CD8-positive, alpha-beta memory T cell (primary cell): ENCODE results near the gene XRN2. TPM values are rescaled to one million over a fixed set of nuclear protein-coding genes. Genes with fewer than 3 reads are reported as not detected.

Experiments
- CTCF ChIA-PET: fragments of 350-600 bp; sonication (Branson Sonifier 250); formaldehyde crosslinking; loops from one replicate; lab custom pipeline; 2021; ENCODE audit warnings: antibody characterized with exemption; lab: Charles Lee
- POLR2A ChIA-PET: fragments of 350-600 bp; sonication (Branson Sonifier 250); formaldehyde crosslinking; loops from one replicate; lab custom pipeline; 2021; ENCODE audit warnings: antibody characterized with exemption; lab: Charles Lee
- DNase-seq, 5 donors: peaks; one replicate each; pipeline versions ENCODE4 v3.0.0 to v3.0.0-alpha.2; 2020 to 2022; ENCODE audit warnings: mixed read lengths in 1 of 5
- H3K27ac ChIP-seq: one replicate; pipeline ENCODE4 v1.7.0; 2013; ENCODE audit warnings: low read depth, mild to moderate bottlenecking, low read length, moderate library complexity
- H3K27me3 ChIP-seq: 2 replicates; pipeline ENCODE4 v1.7.0; 2013; ENCODE audit warnings: low read length, mild to moderate bottlenecking; ENCODE audit not compliant: insufficient read depth, poor library complexity, severe bottlenecking
- H3K36me3 ChIP-seq: 2 replicates; pipeline ENCODE4 v1.7.0; 2013; ENCODE audit warnings: mild to moderate bottlenecking, low read length, moderate library complexity; ENCODE audit not compliant: insufficient read depth
- H3K4me1 ChIP-seq: 2 replicates; pipeline ENCODE4 v1.7.0; 2013; ENCODE audit warnings: mild to moderate bottlenecking, low read length, moderate library complexity; ENCODE audit not compliant: insufficient read depth
- H3K4me3 ChIP-seq: 2 replicates; pipeline ENCODE4 v1.7.0; 2013; ENCODE audit warnings: mild to moderate bottlenecking, low read length
- H3K9me3 ChIP-seq: 2 replicates; pipeline ENCODE4 v1.7.0; 2013; ENCODE audit warnings: mild to moderate bottlenecking, low read length
- H3K27ac Mint-ChIP-seq, 8 donors: one replicate each; pipeline ENCODE4 v1.8.0; 2020 to 2021; ENCODE audit warnings: mixed read lengths in 8 of 8, mild to moderate bottlenecking in 6 of 8, inconsistent platforms in 3 of 8, moderate library complexity in 3 of 8
- H3K27me3 Mint-ChIP-seq, 2 donors: one replicate each; pipeline ENCODE4 v1.8.0; 2020 to 2021; ENCODE audit warnings: mixed read lengths in 2 of 2, mild to moderate bottlenecking in 1 of 2, moderate library complexity in 1 of 2
- H3K36me3 Mint-ChIP-seq, 3 donors: one replicate each; pipeline ENCODE4 v1.8.0; 2020 to 2021; ENCODE audit warnings: mixed read lengths in 3 of 3, inconsistent platforms in 1 of 3, mild to moderate bottlenecking in 1 of 3
- H3K4me1 Mint-ChIP-seq, 3 donors: one replicate each; pipeline ENCODE4 v1.8.0; 2020 to 2021; ENCODE audit warnings: mixed read lengths in 3 of 3, inconsistent platforms in 1 of 3, mild to moderate bottlenecking in 1 of 3
- H3K4me3 Mint-ChIP-seq, 7 donors: one replicate each; pipeline ENCODE4 v1.8.0; 2020 to 2021; ENCODE audit warnings: mixed read lengths in 7 of 7, mild to moderate bottlenecking in 6 of 7, moderate library complexity in 4 of 7, inconsistent platforms in 2 of 7
- H3K9me3 Mint-ChIP-seq, 5 donors: one replicate each; pipeline ENCODE4 v1.8.0; 2020 to 2022; ENCODE audit warnings: mixed read lengths in 5 of 5, mild to moderate bottlenecking in 3 of 5, moderate library complexity in 2 of 5, inconsistent platforms in 1 of 5
- polyA plus RNA-seq: library from polyadenylated mRNA; unstranded; fragments of 300-500 nt; fragmentation: Illumina TruSeq; gene quantifications from one replicate; pipeline ENCODE4 v1.2.3, GENCODE V29; 2021
- total RNA-seq, 2 experiments: library from RNA; stranded (reverse); gene quantifications; one replicate each; pipeline ENCODE4 v1.2.3, GENCODE V29; 2021

XRN2 gene
- total and polyA plus RNA-seq, 3 experiments from 2014 or later = 68.7 to 95.1 (median 93.6) TPM

DNA sequence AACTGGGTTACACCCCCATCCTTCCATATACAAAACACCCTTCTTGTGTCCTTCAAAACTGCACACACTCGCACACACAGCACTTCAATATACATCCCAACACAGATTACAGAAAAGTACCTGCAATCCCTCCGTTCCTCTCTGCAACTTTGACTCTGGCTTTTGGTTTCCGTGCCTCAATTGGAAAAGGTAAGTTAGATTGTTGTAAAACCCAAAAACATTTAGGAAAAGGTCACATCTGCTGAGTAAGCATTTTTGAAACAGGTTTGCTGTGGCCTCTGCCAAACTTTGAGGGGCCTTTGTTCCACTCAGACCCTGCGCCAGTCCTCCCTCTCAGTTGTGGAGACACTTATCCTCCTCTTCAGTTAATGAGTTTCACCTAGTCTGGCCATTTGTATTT lies 90.0 kb downstream of the XRN2 start:
- H3K27me3 Mint-ChIP-seq = peaks cover 49 to 54% of the 10 kb centered on the region in 2 donors
- ChIA-PET POLR2A (no interaction called here), CTCF (no interaction called here)
- Histone ChIP-seq H3K4me1 (peaks cover 16% of the 10 kb centered on the region), H3K9me3 (no peaks in the 10 kb centered on the region), H3K27ac (no peak overlapping the region), H3K36me3 (peaks cover 7% of the 10 kb centered on the region), H3K4me3 (no peak overlapping the region), H3K27me3 (peaks cover 49% of the 10 kb centered on the region)
- no peak overlapping the region for H3K27ac Mint-ChIP-seq
- peak overlapping the region in 1 of 7 donors; percentile 48 for H3K4me3 Mint-ChIP-seq
- no peak for DNase-seq
- peaks cover 19 to 21% (median 21%) of the 10 kb centered on the region in 3 donors for H3K4me1 Mint-ChIP-seq
- peaks cover 3 to 16% (median 12%) of the 10 kb centered on the region in 5 donors for H3K9me3 Mint-ChIP-seq
- peaks cover 5 to 17% (median 15%) of the 10 kb centered on the region in 3 donors for H3K36me3 Mint-ChIP-seq

DNA sequence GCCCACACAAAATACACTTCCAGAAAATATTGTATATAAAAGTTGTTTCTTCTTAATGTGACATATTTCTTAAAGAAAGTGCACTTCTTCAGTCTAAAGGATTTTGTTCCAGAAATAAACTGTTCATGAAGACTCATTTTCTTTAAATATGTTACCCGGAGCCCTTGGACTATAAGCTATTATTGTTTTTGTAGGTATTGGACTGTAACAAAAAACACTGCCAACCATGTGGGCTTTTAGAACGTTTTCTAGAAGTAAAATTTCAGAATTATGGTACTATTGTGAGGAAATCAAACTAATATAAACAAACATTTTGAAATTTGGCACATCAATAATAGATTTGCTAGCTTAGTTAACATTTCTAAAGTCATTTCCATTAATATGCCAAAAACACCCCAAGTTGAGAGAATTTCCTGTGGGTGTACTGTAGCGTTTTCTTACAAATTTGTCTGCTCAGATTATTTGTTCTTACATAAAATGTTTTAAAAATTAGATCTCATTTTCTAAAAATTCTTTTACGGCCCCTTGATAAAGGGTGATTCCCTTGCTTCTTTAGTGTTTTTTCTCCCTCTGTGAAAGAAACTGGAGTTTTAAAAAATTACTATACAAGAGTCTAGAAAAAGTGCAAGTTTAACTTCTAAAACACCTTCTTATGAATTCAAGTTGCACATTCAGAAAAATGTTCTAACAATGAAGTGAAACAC lies 90.8 kb downstream of the XRN2 start:
- no peak overlapping the region for H3K4me3 ChIP-seq
- Mint-ChIP-seq H3K27ac (no peak overlapping the region), H3K9me3 (peaks cover 11 to 23% (median 20%) of the 10 kb centered on the region in 5 donors), H3K27me3 (peaks cover 57 to 62% of the 10 kb centered on the region in 2 donors), H3K4me1 (peaks cover 19 to 21% (median 21%) of the 10 kb centered on the region in 3 donors), H3K4me3 (no peak overlapping the region), H3K36me3 (peaks cover 5 to 14% (median 11%) of the 10 kb centered on the region in 3 donors)
- H3K9me3 ChIP-seq = no peaks in the 10 kb centered on the region
- peaks cover 57% of the 10 kb centered on the region for H3K27me3 ChIP-seq
- H3K36me3 ChIP-seq = peaks cover 5% of the 10 kb centered on the region
- CTCF ChIA-PET = no interaction called here
- H3K27ac ChIP-seq = no peak overlapping the region
- DNase-seq = no peak
- peaks cover 16% of the 10 kb centered on the region for H3K4me1 ChIP-seq
- POLR2A ChIA-PET = no interaction called here

DNA sequence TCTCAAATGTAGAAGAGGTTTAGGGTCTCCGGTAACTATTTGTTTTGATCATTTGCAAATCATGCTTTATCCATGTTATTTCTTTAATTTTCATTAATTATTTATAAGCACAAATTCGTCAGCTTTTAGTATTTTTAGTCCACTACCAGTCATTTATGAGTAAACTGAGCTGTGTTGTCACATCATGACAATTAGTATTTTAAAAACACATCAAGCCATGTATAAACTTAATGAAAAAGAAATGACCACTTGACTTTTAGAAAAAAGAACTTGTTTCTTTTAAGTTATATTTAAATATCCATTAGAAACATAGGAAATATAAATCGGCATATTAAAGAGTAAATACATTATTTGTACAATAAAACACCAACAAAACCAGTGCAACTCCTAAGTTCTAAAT lies 91.4 kb downstream of the XRN2 start:
- Mint-ChIP-seq H3K27ac (peak overlapping the region in 1 of 8 donors; percentile 35), H3K36me3 (peaks cover 5 to 13% (median 8%) of the 10 kb centered on the region in 3 donors), H3K4me1 (peaks cover 19 to 21% (median 21%) of the 10 kb centered on the region in 3 donors), H3K27me3 (peaks cover 63 to 68% of the 10 kb centered on the region in 2 donors), H3K4me3 (no peak overlapping the region), H3K9me3 (peaks cover 16 to 27% (median 25%) of the 10 kb centered on the region in 5 donors)
- DNase-seq = no peak
- peaks cover 16% of the 10 kb centered on the region for H3K4me1 ChIP-seq
- POLR2A ChIA-PET = no interaction called here
- no peak overlapping the region for H3K27ac ChIP-seq
- H3K4me3 ChIP-seq = no peak overlapping the region
- CTCF ChIA-PET = no interaction called here
- no peaks in the 10 kb centered on the region for H3K9me3 ChIP-seq
- no peaks in the 10 kb centered on the region for H3K36me3 ChIP-seq
- peaks cover 63% of the 10 kb centered on the region for H3K27me3 ChIP-seq

DNA sequence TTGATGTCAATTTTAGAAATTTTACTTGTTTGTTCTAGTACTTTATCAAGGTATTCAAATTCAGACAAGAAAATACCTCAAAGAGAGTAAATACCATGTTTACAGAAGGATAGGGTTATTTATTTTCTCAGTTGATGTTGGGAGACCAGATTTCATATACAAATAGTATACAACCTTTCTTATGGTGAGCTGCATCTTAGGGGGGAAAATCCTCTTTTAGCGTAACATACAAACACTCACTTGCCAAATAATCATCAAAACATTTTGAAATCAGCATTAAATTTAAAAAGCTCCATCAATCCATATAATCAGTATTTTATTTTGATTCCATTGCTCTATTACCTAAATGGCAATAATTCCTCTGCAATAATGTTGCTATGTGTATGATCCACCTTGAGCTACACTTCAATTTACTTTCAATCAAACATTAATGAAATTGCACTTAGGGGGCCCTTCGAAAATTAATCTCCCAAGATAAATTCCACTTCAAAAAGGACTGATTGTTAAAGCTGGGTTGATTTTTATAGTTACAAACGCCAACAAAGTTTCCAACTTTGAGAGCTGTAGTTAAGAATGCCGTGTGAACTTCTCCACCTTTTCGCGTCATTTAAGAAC lies 92.0 kb downstream of the XRN2 start:
- H3K27ac ChIP-seq = no peak overlapping the region
- no peak for DNase-seq
- H3K27me3 Mint-ChIP-seq = peaks cover 66 to 72% of the 10 kb centered on the region in 2 donors
- no peaks in the 10 kb centered on the region for H3K9me3 ChIP-seq
- POLR2A ChIA-PET = no interaction called here
- H3K36me3 Mint-ChIP-seq = peaks cover 5 to 10% (median 5%) of the 10 kb centered on the region in 3 donors
- peaks cover 16 to 29% (median 25%) of the 10 kb centered on the region in 5 donors for H3K9me3 Mint-ChIP-seq
- H3K4me3 ChIP-seq = no peak overlapping the region
- peaks cover 19 to 21% (median 21%) of the 10 kb centered on the region in 3 donors for H3K4me1 Mint-ChIP-seq
- CTCF ChIA-PET = interaction anchor here (1.6 kb wide), 1 partner anchor 110 kb away, joined by 3 read pairs; no protein-coding TSS in a partner anchor
- peak overlapping the region in 3 of 8 donors; percentile 4 to 82 (median 35) for H3K27ac Mint-ChIP-seq
- H3K36me3 ChIP-seq = no peaks in the 10 kb centered on the region
- peaks cover 69% of the 10 kb centered on the region for H3K27me3 ChIP-seq
- peaks cover 16% of the 10 kb centered on the region for H3K4me1 ChIP-seq
- H3K4me3 Mint-ChIP-seq = peak overlapping the region; percentile 66 to 77 (median 74)

DNA sequence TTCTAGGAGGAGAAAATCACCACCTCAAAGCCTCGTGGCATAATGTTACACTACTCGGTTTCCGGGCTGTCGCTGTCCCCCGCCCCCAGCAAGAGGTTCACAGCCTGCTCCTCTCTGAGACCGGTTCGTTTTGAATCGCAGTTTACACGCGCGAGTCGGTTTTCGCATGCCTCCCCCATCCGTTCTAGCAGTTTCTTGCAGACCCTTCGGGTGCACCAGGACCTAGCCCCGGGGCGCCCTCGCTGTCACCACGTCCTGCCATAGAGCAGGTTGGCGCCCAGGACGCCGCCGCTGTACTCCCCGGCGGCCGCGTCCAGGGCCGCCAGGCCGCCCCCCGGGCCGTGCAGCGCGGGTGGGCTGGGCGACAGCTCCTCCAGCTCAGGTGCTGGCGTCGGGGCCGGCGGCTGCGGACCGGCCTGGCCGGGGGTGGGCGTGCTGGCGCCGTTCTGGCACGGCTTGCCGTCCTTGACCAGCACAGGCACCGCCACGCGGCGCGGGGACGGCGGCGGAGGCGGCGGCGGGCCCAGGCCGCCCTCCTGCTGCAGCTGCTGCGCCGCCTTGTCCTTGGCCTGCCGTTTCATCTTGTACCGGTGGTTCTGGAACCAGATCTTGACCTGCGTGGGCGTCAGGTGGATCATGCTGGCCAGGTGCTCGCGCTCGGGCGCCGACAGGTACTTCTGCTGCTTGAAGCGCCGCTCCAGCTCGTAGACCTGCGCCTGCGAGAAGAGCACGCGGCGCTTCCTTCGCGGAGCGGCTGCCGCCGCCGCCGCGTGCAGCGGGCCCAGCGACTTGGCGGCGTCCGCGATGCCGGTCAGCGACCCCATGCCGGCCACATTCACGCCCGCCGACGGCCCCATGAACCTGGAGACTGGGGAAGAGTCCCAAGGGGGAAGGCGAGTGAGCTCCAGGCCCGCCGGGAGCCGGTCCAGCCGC lies 92.8 kb downstream of the XRN2 start:
- Mint-ChIP-seq H3K4me1 (peaks cover 19 to 21% (median 21%) of the 10 kb centered on the region in 3 donors), H3K4me3 (peak overlapping the region; percentile 66 to 77 (median 74)), H3K36me3 (peaks cover under 1 to 6% (median 5%) of the 10 kb centered on the region in 3 donors), H3K27me3 (peaks cover 73 to 77% of the 10 kb centered on the region in 2 donors), H3K9me3 (peaks cover 16 to 29% (median 29%) of the 10 kb centered on the region in 5 donors), H3K27ac (peak overlapping the region in 4 of 8 donors; percentile 4 to 82 (median 38))
- POLR2A ChIA-PET = no interaction called here
- peak; percentile 18 to 77 (median 52) for DNase-seq
- H3K4me3 ChIP-seq = no peak overlapping the region
- CTCF ChIA-PET = interaction anchor here (1.6 kb wide), 1 partner anchor 109 kb away, joined by 3 read pairs; no protein-coding TSS in a partner anchor
- H3K27ac ChIP-seq = no peak overlapping the region
- H3K9me3 ChIP-seq = no peaks in the 10 kb centered on the region
- peaks cover 76% of the 10 kb centered on the region for H3K27me3 ChIP-seq
- H3K36me3 ChIP-seq = no peaks in the 10 kb centered on the region
- peaks cover 16% of the 10 kb centered on the region for H3K4me1 ChIP-seq

DNA sequence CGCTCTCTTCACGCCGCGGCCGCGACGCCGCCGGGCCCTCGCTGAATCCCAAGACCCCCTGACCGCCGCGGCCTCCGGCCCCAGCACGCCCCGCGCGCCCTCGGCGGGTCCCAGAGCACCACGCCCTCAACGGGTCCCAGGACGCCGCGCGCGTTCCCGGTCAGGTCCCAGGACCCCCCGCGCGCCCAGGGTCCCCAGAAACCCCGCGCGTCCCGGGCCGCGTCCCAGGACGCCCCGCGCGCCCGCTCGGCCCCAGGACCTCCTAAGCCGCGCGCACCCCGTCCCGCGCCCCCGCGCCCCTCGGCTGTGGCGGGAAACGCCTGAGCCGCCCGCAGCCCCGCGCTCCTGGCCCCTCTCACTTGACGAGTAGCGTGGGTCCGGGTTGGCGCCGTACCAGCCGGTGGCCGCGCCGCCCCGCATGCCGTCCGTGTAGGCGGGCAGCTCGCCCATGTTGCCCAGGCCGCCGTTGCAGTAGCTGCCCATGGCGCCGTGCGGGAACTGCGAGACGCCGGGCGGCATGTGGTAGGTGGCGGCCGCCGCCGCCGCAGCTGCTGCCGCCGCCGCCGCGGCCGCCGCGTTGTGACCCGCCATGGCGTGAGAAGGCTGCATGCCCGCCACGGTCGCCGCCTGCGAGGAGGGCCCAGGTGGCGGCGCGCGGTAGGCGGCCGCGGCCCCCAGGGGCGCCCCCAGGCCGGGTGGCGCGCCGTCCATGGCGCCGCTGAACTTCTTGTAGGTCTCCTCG lies 93.6 kb downstream of the XRN2 start:
- H3K36me3 Mint-ChIP-seq = peaks cover 0 to 3% (median 3%) of the 10 kb centered on the region in 3 donors
- H3K9me3 Mint-ChIP-seq = peaks cover 16 to 32% (median 28%) of the 10 kb centered on the region in 5 donors
- POLR2A ChIA-PET = no interaction called here
- H3K36me3 ChIP-seq = no peaks in the 10 kb centered on the region
- H3K4me1 ChIP-seq = peaks cover 15% of the 10 kb centered on the region
- peaks cover 17 to 19% (median 19%) of the 10 kb centered on the region in 3 donors for H3K4me1 Mint-ChIP-seq
- H3K27me3 Mint-ChIP-seq = peaks cover 68 to 78% of the 10 kb centered on the region in 2 donors
- no peak overlapping the region for H3K27ac ChIP-seq
- peak in 1 of 5 donors; percentile 22 for DNase-seq
- CTCF ChIA-PET = interaction anchor here (1.6 kb wide), 1 partner anchor 109 kb away, joined by 3 read pairs; no protein-coding TSS in a partner anchor
- no peaks in the 10 kb centered on the region for H3K9me3 ChIP-seq
- no peak overlapping the region for H3K4me3 Mint-ChIP-seq
- H3K27ac Mint-ChIP-seq = no peak overlapping the region
- no peak overlapping the region for H3K4me3 ChIP-seq
- peaks cover 75% of the 10 kb centered on the region for H3K27me3 ChIP-seq
